ENCODE results near the gene TRIM29. TPM values are rescaled to one million over a fixed set of nuclear protein-coding genes. Genes with fewer than 3 reads are reported as not detected.

Gene TRIM29
- total and polyA plus RNA-seq, 9 of the 15 experiments (the other 6 are each of a cell fraction or from before 2014, with no cell fraction given), result 0.08 to 1.4 (median 0.42) TPM; not detected in 2

DNA sequence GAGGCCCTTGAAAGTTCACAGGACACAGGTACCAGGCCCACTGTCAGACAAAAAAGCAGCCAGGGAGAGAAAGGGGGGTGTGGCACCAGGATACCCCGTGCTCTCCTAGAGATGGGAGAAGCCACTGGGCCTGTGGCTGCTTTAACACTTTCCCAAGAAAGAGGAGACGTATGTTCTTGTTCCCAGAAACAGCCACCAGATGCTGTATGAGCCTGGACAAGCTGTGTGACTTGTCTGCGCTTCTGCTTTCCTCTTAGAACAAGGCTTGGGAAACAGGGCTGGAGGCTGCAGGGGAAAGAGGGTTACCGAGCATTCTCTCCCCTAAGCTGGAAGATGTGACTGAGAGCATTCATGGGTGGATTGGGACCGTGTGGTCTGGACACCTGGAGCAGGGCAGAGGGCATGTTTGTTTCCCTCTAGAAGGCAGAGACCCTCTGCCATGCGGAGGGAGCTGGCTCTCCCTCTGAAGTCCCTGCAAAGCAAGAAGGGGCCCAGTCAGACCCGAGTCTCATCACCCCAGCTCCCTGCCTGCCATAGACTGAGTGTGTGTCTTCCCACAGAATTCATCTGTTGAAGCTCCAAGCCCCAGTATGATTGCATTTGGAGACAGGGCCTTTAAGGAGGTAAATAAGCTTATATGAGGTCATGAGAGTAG is 74.1 kb downstream of the TRIM29 start (continued):
- TF ChIP-seq, protein P1, sequence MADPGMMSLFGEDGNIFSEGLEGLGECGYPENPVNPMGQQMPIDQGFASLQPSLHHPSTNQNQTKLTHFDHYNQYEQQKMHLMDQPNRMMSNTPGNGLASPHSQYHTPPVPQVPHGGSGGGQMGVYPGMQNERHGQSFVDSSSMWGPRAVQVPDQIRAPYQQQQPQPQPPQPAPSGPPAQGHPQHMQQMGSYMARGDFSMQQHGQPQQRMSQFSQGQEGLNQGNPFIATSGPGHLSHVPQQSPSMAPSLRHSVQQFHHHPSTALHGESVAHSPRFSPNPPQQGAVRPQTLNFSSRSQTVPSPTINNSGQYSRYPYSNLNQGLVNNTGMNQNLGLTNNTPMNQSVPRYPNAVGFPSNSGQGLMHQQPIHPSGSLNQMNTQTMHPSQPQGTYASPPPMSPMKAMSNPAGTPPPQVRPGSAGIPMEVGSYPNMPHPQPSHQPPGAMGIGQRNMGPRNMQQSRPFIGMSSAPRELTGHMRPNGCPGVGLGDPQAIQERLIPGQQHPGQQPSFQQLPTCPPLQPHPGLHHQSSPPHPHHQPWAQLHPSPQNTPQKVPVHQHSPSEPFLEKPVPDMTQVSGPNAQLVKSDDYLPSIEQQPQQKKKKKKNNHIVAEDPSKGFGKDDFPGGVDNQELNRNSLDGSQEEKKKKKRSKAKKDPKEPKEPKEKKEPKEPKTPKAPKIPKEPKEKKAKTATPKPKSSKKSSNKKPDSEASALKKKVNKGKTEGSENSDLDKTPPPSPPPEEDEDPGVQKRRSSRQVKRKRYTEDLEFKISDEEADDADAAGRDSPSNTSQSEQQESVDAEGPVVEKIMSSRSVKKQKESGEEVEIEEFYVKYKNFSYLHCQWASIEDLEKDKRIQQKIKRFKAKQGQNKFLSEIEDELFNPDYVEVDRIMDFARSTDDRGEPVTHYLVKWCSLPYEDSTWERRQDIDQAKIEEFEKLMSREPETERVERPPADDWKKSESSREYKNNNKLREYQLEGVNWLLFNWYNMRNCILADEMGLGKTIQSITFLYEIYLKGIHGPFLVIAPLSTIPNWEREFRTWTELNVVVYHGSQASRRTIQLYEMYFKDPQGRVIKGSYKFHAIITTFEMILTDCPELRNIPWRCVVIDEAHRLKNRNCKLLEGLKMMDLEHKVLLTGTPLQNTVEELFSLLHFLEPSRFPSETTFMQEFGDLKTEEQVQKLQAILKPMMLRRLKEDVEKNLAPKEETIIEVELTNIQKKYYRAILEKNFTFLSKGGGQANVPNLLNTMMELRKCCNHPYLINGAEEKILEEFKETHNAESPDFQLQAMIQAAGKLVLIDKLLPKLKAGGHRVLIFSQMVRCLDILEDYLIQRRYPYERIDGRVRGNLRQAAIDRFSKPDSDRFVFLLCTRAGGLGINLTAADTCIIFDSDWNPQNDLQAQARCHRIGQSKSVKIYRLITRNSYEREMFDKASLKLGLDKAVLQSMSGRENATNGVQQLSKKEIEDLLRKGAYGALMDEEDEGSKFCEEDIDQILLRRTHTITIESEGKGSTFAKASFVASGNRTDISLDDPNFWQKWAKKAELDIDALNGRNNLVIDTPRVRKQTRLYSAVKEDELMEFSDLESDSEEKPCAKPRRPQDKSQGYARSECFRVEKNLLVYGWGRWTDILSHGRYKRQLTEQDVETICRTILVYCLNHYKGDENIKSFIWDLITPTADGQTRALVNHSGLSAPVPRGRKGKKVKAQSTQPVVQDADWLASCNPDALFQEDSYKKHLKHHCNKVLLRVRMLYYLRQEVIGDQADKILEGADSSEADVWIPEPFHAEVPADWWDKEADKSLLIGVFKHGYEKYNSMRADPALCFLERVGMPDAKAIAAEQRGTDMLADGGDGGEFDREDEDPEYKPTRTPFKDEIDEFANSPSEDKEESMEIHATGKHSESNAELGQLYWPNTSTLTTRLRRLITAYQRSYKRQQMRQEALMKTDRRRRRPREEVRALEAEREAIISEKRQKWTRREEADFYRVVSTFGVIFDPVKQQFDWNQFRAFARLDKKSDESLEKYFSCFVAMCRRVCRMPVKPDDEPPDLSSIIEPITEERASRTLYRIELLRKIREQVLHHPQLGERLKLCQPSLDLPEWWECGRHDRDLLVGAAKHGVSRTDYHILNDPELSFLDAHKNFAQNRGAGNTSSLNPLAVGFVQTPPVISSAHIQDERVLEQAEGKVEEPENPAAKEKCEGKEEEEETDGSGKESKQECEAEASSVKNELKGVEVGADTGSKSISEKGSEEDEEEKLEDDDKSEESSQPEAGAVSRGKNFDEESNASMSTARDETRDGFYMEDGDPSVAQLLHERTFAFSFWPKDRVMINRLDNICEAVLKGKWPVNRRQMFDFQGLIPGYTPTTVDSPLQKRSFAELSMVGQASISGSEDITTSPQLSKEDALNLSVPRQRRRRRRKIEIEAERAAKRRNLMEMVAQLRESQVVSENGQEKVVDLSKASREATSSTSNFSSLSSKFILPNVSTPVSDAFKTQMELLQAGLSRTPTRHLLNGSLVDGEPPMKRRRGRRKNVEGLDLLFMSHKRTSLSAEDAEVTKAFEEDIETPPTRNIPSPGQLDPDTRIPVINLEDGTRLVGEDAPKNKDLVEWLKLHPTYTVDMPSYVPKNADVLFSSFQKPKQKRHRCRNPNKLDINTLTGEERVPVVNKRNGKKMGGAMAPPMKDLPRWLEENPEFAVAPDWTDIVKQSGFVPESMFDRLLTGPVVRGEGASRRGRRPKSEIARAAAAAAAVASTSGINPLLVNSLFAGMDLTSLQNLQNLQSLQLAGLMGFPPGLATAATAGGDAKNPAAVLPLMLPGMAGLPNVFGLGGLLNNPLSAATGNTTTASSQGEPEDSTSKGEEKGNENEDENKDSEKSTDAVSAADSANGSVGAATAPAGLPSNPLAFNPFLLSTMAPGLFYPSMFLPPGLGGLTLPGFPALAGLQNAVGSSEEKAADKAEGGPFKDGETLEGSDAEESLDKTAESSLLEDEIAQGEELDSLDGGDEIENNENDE (IDR thresholded peaks at IDR 0.05; ENCODE audit: low read depth, low read length), result no peak
- TF ChIP-seq JUND (IDR thresholded peaks at IDR 0.05; ENCODE audit: borderline replicate concordance, low read depth, low read length), result no peak
- no peak for TF ChIP-seq JUND (tag; IDR thresholded peaks at IDR 0.05; ENCODE audit: borderline replicate concordance, low read depth, low read length)
- no peak for TF ChIP-seq DMBX1 (CRISPR knock-in tag; IDR thresholded peaks at IDR 0.05; ENCODE audit: borderline replicate concordance)
- TF ChIP-seq, protein P2, sequence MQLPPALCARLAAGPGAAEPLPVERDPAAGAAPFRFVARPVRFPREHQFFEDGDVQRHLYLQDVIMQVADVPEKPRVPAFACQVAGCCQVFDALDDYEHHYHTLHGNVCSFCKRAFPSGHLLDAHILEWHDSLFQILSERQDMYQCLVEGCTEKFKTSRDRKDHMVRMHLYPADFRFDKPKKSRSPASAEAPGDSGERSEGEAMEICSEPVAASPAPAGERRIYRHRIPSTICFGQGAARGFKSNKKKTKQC (CRISPR knock-in tag; IDR thresholded peaks at IDR 0.05), result no peak
- no peak for TF ChIP-seq TAL1 (IDR thresholded peaks at IDR 0.05)
- no peak for TF ChIP-seq SAFB2 (IDR thresholded peaks at IDR 0.05; ENCODE audit: borderline replicate concordance, low read depth, low read length, severe bottlenecking)
- TF ChIP-seq ZNF77 (CRISPR knock-in tag; IDR thresholded peaks at IDR 0.05), result no peak
- TF ChIP-seq, protein P3, sequence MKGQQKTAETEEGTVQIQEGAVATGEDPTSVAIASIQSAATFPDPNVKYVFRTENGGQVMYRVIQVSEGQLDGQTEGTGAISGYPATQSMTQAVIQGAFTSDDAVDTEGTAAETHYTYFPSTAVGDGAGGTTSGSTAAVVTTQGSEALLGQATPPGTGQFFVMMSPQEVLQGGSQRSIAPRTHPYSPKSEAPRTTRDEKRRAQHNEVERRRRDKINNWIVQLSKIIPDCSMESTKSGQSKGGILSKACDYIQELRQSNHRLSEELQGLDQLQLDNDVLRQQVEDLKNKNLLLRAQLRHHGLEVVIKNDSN (CRISPR knock-in tag; IDR thresholded peaks at IDR 0.05), result no peak
- TF ChIP-seq ZNF165 (CRISPR knock-in tag; IDR thresholded peaks at IDR 0.05; ENCODE audit: borderline replicate concordance), result no peak
